KMS-11 (cell line): ENCODE results near the gene ANKRD63.
A peak's percentile ranks its signal among the peaks of the same experiment; 100 is the strongest.

ENCODE experiments used
- H2AFZ ChIP-seq: fragments of 200-600 bp; sonication (generic); 2 replicates; pipeline ENCODE4 v1.6.1; 2016; ENCODE audit warnings: antibody characterized with exemption, mixed run types, low read depth
- H3K27ac ChIP-seq: fragments of 200-600 bp; sonication (generic); 2 replicates; pipeline ENCODE4 v1.6.1; 2016; ENCODE audit warnings: mild to moderate bottlenecking, mixed run types
- H3K27me3 ChIP-seq: fragments of 200-600 bp; sonication (generic); 2 replicates; pipeline ENCODE4 v1.6.1; 2017; ENCODE audit warnings: mild to moderate bottlenecking, low read depth, mixed run types, moderate library complexity; ENCODE audit not compliant: insufficient read depth
- H3K36me3 ChIP-seq: fragments of 200-600 bp; sonication (generic); 2 replicates; pipeline ENCODE4 v1.6.1; 2017; ENCODE audit warnings: mild to moderate bottlenecking, mixed run types; ENCODE audit not compliant: insufficient read depth
- H3K4me1 ChIP-seq: fragments of 200-600 bp; sonication (generic); 2 replicates; pipeline ENCODE4 v1.6.1; 2016; ENCODE audit warnings: mild to moderate bottlenecking, low read depth, mixed run types; ENCODE audit not compliant: poor library complexity, severe bottlenecking
- H3K4me2 ChIP-seq: fragments of 200-600 bp; sonication (generic); 2 replicates; pipeline ENCODE4 v1.7.0; 2016; ENCODE audit warnings: mild to moderate bottlenecking, mixed run types
- H3K4me3 ChIP-seq: fragments of 200-600 bp; sonication (generic); IDR thresholded peaks from 2 replicates; pipeline ENCODE4 v1.6.1; 2017; ENCODE audit warnings: low read depth, low read length, mixed read lengths; ENCODE audit not compliant: insufficient read depth
- H3K79me2 ChIP-seq: fragments of 200-600 bp; sonication (generic); 2 replicates; pipeline ENCODE4 v1.6.1; 2016; ENCODE audit warnings: low read depth, mixed run types; ENCODE audit not compliant: insufficient read depth
- H3K9ac ChIP-seq: fragments of 200-600 bp; sonication (generic); 2 replicates; pipeline ENCODE4 v1.6.1; 2016; ENCODE audit warnings: mild to moderate bottlenecking, mixed run types
- H4K20me1 ChIP-seq: fragments of 200-600 bp; sonication (generic); 2 replicates; pipeline ENCODE4 v1.6.1; 2016; ENCODE audit warnings: mild to moderate bottlenecking, mixed run types; ENCODE audit not compliant: insufficient read depth
- CTCF ChIP-seq: fragments of 200-600 bp; sonication (generic); conservative IDR thresholded peaks from 2 replicates; pipeline ENCODE4 v1.6.1; 2017; ENCODE audit warnings: low read depth, mild to moderate bottlenecking, antibody characterized with exemption, low read length, moderate library complexity, mixed read lengths

ANKRD63 gene

GRCh38 chr15:40282869-40283614, at the start of gene ANKRD63:
Gene ANKRD63, minus strand, starts transcription at chr15:40283064. Its CDS starts 478 bp downstream, at chr15:40282586.
- Histone ChIP-seq H4K20me1 (no peaks in the 10 kb centered on the region), H3K4me1 (peaks cover 6% of the 10 kb centered on the region), H2AFZ (peak within 1 kb of the TSS; percentile 58), H3K36me3 (no peaks in the 10 kb centered on the region), H3K4me3 (no peak within 1 kb of the TSS), H3K4me2 (no peak within 1 kb of the TSS), H3K27me3 (peaks cover 19% of the 10 kb centered on the region; the same call in 1 of the 2 replicates), H3K27ac (no peak within 1 kb of the TSS), H3K79me2 (no peaks in the 10 kb centered on the region), H3K9ac (no peak within 1 kb of the TSS)
- TF ChIP-seq CTCF: no peak

- Histone ChIP-seq H3K4me3 (no peak overlapping the region), H3K79me2 (peaks cover under 1% of the 10 kb centered on the region; the same call in 1 of the 2 replicates), H3K4me2 (no peak overlapping the region), H4K20me1 (no peaks in the 10 kb centered on the region), H3K4me1 (peaks cover 49% of the 10 kb centered on the region), H3K27me3 (no peaks in the 10 kb centered on the region), H3K27ac (no peak overlapping the region), H2AFZ (no peak overlapping the region), H3K36me3 (no peaks in the 10 kb centered on the region), H3K9ac (no peak overlapping the region)
- no peak for TF ChIP-seq CTCF
Measured at GRCh38 chr15:40332113-40332781, 49.4 kb upstream of the ANKRD63 start.

- H3K4me1 ChIP-seq: peaks cover 49% of the 10 kb centered on the region
- no peak for TF ChIP-seq CTCF
- H4K20me1 ChIP-seq: no peaks in the 10 kb centered on the region
- H3K27me3 ChIP-seq: no peaks in the 10 kb centered on the region
- H3K36me3 ChIP-seq: no peaks in the 10 kb centered on the region
- no peak overlapping the region for H2AFZ ChIP-seq
- no peak overlapping the region for H3K9ac ChIP-seq
- no peak overlapping the region for H3K27ac ChIP-seq
- peaks cover 6% of the 10 kb centered on the region; the same call in 1 of the 2 replicates for H3K79me2 ChIP-seq
- H3K4me2 ChIP-seq: no peak overlapping the region
- H3K4me3 ChIP-seq: no peak overlapping the region
Measured at GRCh38 chr15:40331637-40332036, 48.8 kb upstream of the ANKRD63 start.

GRCh38 chr15:40331026-40331425, 48.2 kb upstream of the ANKRD63 start:
- Histone ChIP-seq H3K9ac (no peak overlapping the region), H3K4me3 (no peak overlapping the region), H2AFZ (no peak overlapping the region), H3K4me1 (peaks cover 49% of the 10 kb centered on the region), H3K79me2 (peaks cover 12% of the 10 kb centered on the region; the same call in 1 of the 2 replicates), H3K27me3 (no peaks in the 10 kb centered on the region), H3K27ac (peak overlapping the region; percentile 97; the same call in 1 of the 2 replicates), H4K20me1 (no peaks in the 10 kb centered on the region), H3K4me2 (no peak overlapping the region), H3K36me3 (no peaks in the 10 kb centered on the region)
- TF ChIP-seq CTCF: no peak
